ENCODE measurements around the gene PRKAR1B. TPM values are rescaled to one million over a fixed set of nuclear protein-coding genes. Genes with fewer than 3 reads are reported as not detected.

PRKAR1B gene
- total RNA-seq, 1 experiment from 2014 or later = 43.3 TPM

GRCh38 chr7:761631-762030 lies 34.5 kb upstream of the PRKAR1B start:
- no peak overlapping the region for H3K14ac ChIP-seq (ENCODE audit: insufficient read depth, low read length)
- H2BK120ac ChIP-seq (ENCODE audit: low read depth, low read length, poor library complexity, severe bottlenecking) = no peak overlapping the region
- no peak overlapping the region for H2AFZ ChIP-seq (ENCODE audit: low read length)
- no peak overlapping the region for H3K27ac ChIP-seq (ENCODE audit: insufficient read length, low read depth, low read length)
- H2BK20ac ChIP-seq (ENCODE audit: low read depth, low read length, poor library complexity, severe bottlenecking) = no peak overlapping the region
- no peak overlapping the region for H2AK5ac ChIP-seq (ENCODE audit: insufficient read length, low read length)
- H3T11ph ChIP-seq (ENCODE audit: low read length) = no peak overlapping the region
- H2BK15ac ChIP-seq (ENCODE audit: low read depth, low read length) = no peak overlapping the region
- no peaks in the 10 kb centered on the region for H3K9me3 ChIP-seq (ENCODE audit: control insufficient read depth, low read depth, low read length)
- no peaks in the 10 kb centered on the region for H3K23me2 ChIP-seq (ENCODE audit: insufficient read length, low read depth, low read length, poor library complexity, severe bottlenecking)
- H3K18ac ChIP-seq (ENCODE audit: insufficient read length, low read depth, low read length) = no peak overlapping the region
- no peak overlapping the region for H4K8ac ChIP-seq (replicated peaks; ENCODE audit: insufficient read length, low read depth, low read length)
- no peak overlapping the region for H3K9ac ChIP-seq (ENCODE audit: extremely low read depth, insufficient read length, low read length)
- no peak overlapping the region for H4K5ac ChIP-seq (ENCODE audit: insufficient read length, low read depth, low read length)
- no peak overlapping the region for H3K4ac ChIP-seq (ENCODE audit: low read depth, low read length)
- Mint-ChIP-seq H3K27me3 (ENCODE audit: low read depth) (no peaks in the 10 kb centered on the region), H3K36me3 (ENCODE audit: insufficient read depth in 1 of 3, low read depth in 3 of 3) (peaks cover 43 to 76% (median 63%) of the 10 kb centered on the region in 3 experiments), H3K4me3 (no peak overlapping the region), H3K27ac (no peak overlapping the region), H3K9me3 (no peaks in the 10 kb centered on the region), H3K4me1 (no peaks in the 10 kb centered on the region)
- H3K79me1 ChIP-seq (ENCODE audit: insufficient read depth, low read depth, low read length, poor library complexity, severe bottlenecking) = no peaks in the 10 kb centered on the region
- no peak overlapping the region for H2BK12ac ChIP-seq (ENCODE audit: insufficient read length, low read depth, low read length)
- no peaks in the 10 kb centered on the region for H3K27me3 ChIP-seq (ENCODE audit: insufficient read depth, low read length)
- H3K4me1 ChIP-seq (ENCODE audit: insufficient read depth, low read length) = no peaks in the 10 kb centered on the region
- no peak overlapping the region for H3K4me2 ChIP-seq (ENCODE audit: insufficient read depth, insufficient read length, low read length)
- no peak for DNase-seq
- WGBS (ENCODE audit: extremely low coverage, insufficient read length, low lambda C conversion rate) = no CpG with 5 or more reads among the region's 11 CpGs
- H2BK5ac ChIP-seq (ENCODE audit: insufficient read length, low read length) = no peak overlapping the region
- no peak overlapping the region for H4K91ac ChIP-seq (ENCODE audit: insufficient read length, low read depth, low read length)
- no peaks in the 10 kb centered on the region for H3K79me2 ChIP-seq (ENCODE audit: insufficient read depth, low read length)
- H4K20me1 ChIP-seq (ENCODE audit: control insufficient read depth, insufficient read depth, insufficient read length) = no peaks in the 10 kb centered on the region
- no peak overlapping the region for H3K56ac ChIP-seq (ENCODE audit: insufficient read length, low read depth, low read length)
- TF ChIP-seq, protein P1, sequence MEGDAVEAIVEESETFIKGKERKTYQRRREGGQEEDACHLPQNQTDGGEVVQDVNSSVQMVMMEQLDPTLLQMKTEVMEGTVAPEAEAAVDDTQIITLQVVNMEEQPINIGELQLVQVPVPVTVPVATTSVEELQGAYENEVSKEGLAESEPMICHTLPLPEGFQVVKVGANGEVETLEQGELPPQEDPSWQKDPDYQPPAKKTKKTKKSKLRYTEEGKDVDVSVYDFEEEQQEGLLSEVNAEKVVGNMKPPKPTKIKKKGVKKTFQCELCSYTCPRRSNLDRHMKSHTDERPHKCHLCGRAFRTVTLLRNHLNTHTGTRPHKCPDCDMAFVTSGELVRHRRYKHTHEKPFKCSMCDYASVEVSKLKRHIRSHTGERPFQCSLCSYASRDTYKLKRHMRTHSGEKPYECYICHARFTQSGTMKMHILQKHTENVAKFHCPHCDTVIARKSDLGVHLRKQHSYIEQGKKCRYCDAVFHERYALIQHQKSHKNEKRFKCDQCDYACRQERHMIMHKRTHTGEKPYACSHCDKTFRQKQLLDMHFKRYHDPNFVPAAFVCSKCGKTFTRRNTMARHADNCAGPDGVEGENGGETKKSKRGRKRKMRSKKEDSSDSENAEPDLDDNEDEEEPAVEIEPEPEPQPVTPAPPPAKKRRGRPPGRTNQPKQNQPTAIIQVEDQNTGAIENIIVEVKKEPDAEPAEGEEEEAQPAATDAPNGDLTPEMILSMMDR (conservative IDR thresholded peaks at IDR 0.05) = no peak
- no peak overlapping the region for H3K23ac ChIP-seq (ENCODE audit: insufficient read length, low read depth, low read length)
